GM19023 (cell line): Measurements from ENCODE around the gene MYO7B.

Source experiments
- ATAC-seq: cut with Tn5 transposase; IDR thresholded peaks from one replicate; pipeline ENCODE4 v1.9.1; 2021; ENCODE audit warnings: mild to moderate bottlenecking, moderate library complexity; ENCODE audit not compliant: unreplicated experiment

The MYO7B gene

DNA sequence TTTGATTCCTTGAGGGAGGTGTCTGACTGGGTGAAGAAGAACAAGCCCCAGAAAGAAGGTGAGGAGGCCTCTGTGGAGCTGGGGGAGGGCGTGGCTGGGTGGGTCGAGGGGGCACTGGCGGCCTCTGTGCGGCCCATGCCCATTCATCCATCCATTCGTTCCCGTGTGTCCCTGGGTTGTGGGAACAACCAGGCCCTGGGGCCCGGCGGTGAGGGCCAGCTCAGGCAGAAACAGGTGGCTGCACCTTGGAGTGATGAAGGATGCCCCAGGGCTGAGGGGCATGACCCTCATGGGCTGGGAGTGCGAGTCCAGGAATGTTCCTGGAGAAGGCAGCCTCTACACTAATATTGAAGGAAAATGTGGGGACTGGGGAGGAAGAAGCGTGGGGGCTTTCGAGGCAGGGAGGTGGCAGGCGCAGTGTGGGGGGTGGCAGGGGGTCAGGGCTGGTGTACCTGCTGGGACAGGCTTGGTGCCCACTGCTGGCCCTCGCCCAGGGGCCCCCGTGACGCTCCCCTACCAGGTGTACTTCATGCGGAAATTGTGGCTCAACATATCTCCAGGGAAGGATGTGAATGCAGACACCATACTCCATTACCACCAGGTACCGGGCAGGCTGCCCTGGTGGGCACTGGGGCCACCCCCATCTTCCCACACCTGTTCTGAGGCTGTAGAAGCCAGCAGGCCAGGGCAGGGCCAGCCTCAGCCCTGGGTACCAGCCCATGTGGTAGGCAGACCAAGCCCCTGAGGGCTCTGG is 99.3 kb downstream of the MYO7B start:
- no peak for ATAC-seq

DNA sequence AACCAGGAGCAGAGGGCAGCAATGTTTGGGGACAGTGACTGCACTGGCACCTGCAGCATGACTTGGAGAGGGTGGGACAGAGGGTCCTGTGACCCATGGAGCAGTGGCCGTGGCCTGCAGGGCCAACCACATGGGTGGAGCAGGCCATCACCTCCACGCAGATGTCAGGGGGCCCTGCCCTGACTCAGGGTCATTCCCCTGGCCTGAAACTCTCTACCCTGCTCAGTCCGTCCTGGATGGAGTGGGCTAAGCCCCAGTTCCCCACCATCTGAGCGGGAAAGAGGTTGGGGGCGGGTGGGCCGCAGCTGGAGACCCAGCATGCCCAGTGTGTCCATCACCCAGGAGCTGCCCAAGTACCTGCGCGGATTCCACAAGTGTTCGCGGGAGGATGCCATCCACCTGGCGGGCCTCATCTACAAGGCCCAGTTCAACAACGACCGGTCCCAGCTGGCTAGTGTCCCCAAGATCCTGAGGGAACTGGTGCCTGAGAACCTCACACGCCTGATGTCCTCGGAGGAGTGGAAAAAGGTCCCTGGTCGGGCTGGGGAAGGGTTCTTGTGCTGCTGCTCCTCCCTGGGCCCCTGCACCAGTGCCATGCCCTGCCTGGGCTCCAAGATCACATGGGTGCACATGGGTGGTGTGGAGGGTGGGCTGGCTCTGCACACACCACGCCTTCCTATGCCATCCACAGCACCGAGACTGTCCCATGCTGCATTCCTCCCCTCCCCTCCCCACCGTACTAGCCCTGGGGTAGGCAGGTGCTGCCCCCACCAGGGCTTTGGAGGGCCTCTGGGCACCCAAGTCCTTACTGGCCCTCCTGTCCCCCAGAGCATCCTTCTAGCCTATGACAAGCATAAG is 100.1 kb downstream of the MYO7B start:
- no peak for ATAC-seq

DNA sequence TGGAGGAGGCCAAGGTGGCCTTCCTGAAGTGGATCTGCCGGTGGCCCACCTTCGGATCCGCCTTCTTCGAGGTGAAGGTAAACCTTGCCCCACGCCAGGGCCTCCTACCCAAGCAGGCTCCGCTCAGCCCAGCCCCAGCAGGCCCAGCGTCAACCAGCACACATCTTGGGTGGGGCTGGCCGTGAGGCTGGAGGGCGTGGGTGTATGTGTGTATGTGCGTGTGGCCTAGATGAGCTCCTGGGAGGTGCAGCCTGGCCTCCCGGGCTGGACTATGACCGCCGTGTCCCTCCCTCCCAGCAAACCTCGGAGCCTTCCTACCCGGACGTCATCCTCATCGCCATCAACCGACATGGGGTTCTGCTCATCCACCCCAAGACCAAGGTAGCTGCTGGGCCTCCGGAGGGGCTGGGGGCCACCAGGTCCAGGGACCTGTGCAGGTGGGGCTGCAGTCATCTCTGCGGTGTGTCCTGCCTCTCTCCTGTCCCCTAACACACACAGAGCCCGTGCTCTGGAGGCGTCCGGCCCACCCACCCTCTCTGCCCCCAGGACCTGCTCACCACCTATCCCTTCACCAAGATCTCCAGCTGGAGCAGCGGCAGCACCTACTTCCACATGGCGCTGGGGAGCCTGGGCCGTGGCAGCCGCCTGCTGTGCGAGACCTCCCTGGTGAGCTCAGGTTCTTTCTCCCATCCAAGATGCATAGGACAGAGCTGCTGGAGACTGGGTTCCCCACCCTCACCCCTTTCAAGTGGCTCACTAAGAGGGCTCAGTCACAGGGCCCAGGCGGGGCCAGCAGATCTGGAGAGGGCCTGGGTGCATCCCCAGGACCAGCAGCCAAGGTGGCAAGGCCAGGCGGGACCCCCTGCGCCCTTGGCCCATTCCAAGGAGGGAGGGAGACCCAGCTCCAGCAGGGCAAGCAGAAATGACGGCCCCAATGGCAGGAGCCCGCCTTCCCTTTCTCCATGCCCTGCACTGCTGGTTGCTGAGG is 101.1 kb downstream of the MYO7B start:
- ATAC-seq = no peak

DNA sequence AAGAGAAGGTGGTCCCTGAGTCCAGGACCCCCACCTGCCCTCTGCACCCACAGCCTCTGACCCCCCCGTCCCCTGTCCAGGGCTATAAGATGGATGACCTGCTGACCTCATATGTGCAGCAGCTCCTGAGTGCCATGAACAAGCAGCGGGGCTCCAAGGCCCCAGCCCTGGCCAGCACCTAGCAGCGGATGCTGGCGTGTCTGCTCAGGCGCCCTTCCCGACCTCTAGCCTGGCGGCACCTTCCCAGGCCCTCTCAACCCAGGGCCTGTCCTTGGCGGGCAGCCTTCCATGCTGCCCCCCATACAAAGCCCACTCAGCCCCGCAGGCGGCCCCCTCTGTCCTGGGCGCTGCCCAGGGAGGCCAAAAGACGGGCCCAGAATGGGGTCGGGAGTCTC is 101.8 kb downstream of the MYO7B start:
- ATAC-seq = no peak

DNA sequence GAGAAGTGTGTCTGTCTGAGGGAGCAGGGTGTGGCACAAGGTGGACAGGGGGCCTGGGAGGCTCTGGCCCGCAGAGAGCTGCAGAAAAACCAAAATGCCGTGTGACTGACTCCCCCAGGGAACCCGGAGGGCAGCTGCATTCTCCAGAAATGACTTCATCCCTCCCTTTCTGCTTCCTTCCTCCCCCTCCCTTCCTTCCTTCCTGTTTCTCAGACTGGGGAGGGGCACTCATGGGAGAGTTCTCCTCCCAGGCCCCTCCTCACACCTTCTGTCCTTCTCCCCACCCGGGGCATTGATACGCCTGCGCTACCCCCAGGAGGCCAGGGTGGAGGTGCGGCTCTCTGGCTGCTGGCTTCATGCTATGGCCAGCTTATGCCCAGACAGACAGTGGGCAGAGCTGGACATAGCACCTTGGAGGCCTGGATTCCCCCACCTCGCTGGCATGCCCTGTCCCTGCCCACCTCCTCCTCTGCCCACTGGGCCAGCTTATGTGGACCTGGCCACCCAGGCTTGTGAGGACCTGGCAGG is 102.3 kb downstream of the MYO7B start:
- no peak for ATAC-seq

DNA sequence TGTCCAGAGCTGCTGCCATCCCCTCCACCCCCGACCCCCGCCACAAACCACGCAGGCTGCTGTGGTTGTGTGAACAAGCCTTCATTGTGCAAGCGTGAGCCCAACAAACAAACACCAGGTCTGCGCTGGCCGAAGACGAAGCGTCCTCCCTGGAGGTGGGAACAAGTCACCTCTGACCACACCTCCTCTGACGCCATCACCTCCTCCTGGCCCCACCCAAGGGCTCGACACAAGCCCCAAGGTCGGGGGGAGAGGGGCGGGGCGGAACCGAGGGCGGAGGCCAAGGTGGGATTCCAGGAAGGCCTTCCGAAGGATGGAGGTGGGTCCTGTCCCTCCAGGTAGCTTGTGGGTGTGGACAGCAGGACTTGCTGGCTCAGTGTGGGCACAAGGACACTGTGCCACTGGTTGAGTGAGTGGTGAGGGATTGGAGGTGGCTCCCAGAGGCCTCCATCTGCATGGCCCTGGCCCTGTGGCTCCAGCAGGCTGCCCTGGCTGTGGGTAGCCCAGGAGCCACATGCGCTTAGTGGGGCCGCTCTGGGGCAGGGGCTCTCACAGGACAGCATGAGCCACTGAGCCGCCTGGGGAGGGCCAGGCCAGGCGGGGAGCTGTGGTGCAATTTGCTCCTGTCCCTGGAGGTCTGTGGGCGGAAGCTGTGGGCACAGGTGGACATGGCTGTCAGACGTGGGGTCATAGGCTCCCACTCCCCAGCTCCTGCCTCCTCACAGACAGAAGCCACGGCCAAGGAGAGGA is 103.1 kb downstream of the MYO7B start:
- no peak for ATAC-seq

DNA sequence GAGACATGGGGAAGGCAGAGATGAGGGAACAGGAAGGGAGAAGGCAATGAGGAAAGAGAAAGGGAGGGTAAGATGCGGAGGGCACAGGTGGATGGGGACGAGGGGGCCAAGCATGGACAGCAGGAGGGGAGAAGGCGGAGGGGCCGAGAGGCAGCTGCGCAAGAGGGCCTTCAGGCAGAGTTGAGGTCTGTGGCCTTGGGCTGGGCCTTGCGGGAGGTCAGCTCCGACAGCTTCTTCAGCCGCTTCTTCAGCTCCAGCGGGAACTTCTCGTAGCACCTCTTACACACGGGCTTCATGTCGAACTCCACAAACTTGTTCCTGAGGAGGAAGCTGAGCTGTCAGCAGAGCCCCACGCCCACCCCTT is 103.6 kb downstream of the MYO7B start:
- no peak for ATAC-seq

DNA sequence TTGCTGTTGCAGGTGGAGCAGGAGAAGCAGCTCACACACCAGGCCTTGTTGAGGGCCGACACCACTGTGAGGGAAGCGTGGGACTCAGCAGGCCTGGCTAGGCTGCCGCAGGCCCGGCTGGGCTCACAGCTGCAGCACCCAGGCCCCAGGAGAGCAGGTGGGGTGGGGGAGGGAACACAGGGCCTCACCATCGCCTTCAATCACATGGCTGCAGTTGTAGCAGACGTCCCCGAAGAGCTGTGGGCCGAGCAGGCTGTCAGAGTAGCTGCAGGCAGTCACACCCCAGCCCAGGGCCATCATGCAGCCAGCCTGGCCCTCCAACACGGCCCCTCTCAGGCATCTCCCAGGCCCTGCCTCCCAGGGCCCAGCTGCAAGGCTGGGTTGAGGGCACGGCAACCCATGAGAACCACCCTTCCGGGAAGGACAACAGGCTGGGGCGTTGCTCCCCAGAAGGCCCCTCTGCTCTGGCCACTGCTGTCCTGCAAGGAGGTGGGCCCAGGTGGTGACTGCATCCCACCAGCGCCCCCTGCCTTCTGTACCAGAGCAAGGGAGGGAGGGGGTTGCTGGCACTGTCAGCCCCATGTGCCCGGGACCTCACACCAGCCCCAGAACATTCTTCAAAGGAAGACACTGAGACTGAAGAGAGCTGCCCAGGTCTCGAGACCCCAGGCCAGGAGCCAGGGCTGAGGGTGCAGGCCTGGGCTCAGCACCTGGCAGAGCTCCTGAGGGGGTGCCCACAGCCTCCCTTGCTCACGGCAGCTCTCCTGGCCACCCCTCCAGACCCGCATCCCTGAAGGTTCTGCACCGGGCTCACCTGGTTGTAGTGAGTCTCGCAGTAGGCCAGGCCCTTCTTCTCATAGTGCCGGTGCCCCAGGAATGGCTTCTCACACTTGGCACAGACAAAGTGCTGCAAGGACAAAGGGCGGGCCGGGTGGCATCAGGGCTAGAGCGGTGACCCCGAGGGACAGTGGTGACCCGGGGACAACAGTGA is 104.9 kb downstream of the MYO7B start:
- peak; percentile 48 for ATAC-seq

DNA sequence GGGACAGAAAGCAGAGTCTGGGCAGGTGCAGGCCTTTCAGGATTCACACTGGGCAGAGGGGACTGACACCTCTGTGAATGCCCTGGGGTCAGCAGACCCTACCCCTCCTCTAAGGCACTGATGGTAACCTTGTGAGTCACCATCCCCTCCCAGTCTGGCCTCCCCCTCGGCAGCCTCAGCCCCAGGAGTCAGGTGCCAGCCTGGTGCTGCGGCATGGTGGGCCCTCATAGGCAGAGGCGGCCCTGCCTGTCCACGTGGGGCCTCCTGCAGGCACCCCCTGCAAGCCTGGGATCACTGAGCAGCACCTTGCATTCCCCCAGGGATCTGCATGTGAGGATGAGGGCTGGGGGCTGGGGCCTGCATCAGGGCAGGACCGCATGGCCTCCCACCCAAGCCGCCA is 105.7 kb downstream of the MYO7B start:
- ATAC-seq = no peak

DNA sequence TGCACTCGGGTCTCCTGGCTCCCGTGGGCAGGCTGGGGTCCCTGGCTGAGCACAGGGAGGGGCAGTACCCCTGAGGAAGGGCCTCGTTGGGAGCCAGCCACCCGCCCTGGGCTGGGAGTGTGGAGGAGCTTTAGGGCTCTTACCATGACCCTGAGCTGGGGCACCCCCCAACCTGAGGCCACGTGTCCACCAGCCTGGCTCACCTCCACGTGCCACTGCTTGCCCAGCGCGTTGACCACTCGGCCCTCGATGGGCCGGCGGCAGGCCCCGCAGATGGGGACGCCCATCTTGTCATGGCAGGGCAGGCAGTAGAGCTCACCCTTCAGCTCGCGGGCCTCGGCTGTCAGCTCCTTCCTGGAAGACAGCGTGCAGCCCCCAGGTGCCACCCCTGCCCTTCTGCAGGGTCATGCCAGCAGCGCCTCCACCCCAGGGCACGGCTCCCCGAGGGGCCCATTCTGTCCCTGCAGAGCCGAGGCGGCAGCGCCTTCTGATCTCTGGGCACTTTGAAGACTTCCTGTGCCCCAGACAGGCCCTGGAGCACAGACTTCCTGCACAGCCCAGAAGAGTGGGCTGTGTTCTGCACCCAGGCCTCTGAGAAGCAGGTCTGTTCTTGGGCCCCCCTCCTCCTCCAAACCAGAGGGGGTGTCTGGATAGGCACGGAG is 106.5 kb downstream of the MYO7B start:
- ATAC-seq = no peak

DNA sequence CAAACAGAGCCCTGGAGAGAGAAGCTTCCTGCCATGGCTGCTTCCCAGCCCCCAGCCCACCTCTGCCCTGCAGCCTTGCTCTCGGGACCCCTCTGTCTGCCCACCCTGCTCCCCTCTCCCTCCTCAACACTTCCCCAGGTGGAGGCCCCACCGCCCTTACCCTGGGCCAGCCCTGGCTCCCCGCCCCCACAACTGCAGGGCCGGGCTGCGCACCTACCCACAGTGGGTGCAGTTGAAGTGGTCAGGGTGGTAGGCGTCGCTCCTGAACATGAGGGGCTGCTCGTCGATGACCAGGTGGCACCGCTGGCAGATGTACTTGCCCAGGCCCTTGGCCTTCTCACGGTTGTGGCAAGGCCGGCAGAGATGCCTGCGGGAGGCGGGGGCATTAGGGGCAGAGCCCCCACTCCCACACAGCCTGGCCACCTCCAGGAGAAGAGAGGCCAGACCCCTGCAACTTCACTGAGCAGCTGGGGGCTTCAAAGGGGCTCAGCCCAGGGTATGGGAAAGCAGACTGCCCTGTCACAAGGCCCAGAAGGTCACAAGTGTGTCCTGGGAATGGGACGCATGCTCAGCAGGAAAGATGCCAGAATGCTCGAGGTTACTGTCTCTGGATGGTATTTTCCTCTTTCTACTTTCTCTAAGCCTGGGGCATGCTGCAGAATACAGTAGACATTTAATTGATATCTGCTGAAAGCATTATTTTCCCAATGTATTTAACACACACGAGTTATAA is 107.4 kb downstream of the MYO7B start:
- ATAC-seq = no peak

DNA sequence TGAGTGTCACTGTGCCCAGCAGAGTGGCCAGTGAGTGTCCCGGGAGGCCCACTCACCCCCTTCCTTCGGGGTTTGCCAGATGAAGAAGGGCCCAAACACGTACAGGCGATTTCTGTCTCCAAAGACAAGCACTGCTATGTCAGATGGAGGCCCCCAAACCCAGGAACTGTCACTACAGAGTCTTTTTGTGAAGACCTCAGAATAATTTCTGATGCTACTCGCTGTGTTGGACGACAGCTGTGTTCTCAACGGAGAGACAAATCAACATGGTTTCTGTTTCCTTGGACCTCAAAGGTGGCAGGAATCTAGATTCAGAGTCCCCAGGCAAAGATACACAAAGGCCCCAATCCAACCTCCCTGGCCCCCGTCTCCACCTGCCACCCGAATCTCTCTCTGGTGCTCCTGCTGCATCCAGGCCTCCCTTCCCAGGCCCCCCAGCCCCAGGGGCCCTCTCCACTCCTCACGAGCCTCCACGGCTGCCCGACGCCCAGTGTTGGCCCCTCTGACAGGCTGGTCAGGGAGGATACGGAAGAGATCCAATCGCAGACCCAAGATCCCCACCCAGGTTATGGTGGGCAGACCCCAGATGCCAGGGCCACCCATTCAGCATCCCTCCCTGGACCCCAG is 108.1 kb downstream of the MYO7B start:
- no peak for ATAC-seq

DNA sequence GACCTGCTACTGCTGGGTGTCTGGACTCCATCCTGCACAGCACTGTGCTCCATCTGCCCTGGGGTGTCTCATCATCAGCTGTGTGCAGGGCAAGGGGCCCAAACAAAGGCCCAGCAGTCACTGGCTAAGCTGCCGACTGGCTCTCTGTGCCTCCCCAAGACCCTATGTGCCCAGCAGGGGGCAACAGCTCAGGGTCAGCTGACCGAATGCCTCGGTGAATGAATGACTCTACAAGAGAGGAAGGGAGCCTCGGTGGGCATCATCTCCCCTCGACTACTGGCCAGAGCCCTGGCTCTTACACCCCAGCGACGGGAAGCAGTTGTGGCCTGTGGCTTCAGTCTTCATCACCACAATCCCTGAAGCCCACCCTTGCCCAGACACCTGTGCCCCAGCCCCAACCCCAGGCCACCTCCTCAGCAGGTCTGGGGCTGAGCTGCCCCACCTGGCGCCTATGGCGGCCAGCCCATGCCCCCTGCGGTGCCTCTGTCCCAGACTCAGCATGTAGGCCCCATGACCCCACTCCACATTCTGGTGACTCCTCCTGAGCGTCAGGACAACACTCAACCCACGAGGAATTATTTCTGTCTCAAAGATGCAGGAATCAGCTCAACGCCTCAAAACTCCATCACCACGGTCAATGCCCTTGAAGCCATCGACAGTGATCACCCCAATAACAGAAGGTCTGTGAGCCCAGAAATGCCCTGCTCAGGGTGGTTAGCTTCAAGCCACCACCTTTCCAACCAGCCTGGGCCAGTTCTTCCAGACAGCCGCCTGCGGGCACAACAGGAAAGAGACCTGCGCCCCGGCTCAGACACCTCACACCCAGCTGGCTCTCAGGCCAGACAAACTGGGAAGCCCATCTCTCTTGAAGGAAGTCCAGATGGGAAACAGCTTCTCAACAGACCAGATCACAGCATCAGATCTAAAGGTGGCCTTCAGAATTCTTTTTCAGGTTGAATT is 108.9 kb downstream of the MYO7B start:
- ATAC-seq = no peak

DNA sequence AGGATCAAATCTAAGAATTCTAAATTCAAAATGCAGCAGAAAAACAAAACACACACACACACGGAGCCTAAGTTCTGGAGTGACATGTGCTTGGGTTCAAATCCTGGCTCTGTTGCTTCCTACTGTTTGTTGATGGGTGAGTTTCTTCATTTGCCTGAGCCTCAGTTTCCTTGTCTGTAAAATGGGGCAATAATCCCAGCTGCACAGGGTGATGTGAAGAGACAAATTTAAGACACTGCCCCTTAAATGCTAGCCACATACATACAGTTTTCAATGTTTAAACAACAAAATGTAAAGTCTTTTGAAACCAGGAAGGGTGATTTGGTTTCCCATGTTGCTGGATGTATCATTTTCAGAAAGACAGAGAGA is 109.5 kb downstream of the MYO7B start:
- no peak for ATAC-seq

DNA sequence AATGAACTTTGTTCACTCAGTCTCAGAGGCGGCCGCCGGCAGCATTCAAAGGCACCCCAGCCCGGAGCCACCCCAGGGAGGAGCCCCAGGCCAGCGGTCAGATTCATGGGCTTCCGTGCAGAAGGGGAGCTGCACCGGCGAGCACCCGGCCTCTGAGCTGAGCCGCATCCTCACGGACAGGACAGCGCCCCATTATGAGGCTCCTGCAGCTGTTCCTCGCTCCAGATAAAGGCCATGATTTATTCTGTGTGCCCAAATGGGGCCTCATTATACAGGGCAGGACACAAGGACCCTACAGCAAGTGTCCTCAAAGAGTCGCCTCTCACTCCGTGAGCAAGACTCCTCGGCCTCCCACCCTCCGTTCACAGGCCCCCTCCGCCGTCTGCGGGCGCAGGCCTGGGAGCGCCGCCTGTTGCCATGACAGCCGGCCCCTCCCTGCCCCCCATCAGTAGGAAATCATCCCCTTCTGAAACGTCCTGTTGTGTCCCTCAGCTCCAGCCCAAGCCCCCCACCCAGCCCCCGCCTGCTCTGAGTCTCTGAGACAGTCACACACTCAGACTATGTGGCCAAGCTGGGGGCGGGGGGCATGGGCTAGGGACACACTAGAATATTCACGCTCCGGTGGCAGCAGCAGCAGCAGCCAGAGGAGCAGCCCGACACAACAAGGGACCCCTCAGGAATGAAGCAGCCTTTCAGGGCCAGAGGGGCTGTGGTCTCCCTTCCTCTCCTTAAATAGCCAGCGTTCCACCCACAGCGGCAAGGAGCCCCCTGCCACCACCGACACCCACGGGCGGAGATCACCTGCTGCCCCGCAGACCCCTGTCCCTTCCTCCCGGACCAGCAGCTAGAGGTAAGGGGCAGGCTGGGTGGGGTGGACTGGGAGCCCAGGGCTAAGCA is 110.2 kb downstream of the MYO7B start, which contains the start of gene GPR17:
Gene GPR17 (plus strand): TSS at position 759 of the 897 bp plus-strand sequence. CDS start 4,583 bp downstream, outside the sequence.
- ATAC-seq = no peak
